NCI-H510A (cell line): Measurements from ENCODE around the gene NID1.
"Not testable (repeated sequence)": the region's sequence is repeated elsewhere in the genome, so short reads cannot be mapped to it uniquely, and the experiment has no call there.

Source experiments
- DNase-seq: peaks from one replicate; lab custom pipeline; 2025; lab: John Stamatoyannopoulos, UW

Gene NID1

DNA sequence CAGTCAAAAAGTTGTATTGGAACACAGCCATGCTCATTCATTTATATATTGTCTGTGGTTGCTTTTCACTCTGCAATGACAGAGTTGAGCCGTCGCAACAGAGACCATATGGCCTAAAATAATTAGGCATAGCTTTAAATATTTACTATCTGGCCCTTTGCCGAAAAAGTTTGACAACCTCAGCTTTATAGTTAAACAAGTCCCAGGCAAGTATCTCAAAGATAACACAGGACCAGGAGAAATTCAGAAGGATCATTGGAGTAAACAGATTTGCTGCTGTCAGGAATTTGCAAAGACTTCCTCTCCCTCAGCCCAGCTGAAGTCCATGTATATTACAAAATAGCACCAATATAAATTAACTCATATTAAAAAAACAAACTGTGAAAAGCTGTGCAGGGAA is 34.4 kb downstream of the NID1 start:
- no peak for DNase-seq

- DNase-seq, result no peak
Measured at GRCh38 chr1:236029428-236029940, 35.4 kb downstream of the NID1 start.

DNA sequence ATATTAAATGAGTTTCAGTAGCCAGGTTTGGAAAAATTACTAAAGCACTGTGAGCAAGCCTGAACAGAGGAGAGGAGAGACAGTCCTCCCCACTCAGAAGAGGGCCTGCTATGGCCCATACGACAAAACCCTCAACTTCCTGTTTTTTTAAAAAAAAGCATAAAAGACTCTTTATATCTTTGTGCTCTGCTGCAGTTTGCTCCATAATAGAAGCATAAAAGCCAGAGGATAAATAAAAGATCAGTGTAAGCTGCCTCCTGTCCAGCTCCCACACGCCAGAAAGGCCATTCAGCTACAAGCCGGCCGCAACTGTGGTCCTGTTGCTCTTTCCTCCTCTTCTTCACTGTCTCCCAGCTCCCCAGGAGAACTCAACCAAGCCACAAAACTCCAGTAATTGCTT is 37.8 kb downstream of the NID1 start:
- no peak for DNase-seq

DNA sequence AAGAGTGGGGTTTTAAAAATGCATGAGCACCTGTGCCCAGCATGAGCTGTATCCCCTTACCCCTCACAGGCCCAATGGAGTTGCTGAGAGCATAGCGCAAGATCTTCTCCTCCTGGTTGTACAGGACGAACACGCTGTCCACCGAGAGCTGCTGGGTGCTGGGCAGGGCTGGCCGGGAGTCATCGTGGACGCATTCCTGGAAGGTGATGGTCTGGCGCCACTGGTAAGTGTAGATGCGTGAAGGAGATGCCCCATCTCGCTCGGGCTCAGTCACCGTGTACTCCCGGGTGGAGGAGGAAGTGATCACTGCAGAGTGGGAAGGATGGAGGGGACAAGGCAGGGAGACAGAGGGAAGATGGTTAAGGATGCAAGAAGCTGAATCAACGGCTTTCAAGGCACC is 39.1 kb downstream of the NID1 start:
- no peak for DNase-seq

DNA sequence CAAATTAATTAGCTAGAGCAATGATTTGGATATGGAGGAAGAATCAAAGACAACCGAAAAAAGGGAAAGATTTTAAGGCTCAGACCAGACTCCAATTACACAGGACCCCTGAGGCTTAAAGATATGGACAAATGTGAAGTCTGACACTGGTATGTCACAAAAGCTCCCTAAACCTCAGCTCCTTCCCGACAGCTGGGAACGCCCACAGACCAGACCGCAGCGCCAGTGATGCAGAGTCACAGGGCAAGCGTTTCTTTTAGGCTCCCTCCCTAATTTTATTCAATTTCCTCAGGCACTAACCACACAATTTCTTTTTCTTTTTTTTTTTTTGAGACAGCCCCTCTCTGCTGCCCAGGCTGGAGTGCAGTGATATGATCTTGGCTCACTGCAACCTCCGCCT is 40.2 kb downstream of the NID1 start:
- DNase-seq, result no peak

DNA sequence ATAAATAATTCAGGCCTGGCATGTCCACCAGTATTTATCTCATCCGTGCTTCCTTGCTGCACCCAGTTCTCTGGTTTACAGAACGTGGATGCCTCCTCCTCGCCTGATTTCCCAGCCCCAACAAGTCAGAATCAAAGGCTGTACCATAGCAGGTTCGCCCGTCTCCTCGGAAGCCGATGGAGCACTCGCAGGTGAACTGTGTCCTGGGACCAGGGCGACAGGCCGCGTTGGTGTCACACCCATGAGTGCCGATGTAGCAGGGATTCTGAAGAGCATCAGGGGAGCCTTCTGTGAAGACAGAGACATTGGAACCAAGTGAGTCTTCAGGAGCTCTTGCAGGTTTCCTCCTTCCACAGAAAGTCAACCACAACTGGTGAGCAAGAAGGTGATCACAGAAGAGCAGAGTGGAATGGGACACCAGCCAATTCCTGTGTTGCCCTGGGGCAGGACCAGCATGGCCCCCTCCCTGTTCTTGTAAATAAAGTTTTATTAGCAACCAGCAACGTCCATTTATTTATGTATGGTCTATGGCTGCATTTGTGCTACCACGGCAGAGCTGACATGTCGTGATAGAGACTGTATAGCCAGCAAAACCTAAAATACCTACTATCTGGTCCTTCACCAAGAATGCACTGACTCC is 40.8 kb downstream of the NID1 start:
- no peak for DNase-seq

DNA sequence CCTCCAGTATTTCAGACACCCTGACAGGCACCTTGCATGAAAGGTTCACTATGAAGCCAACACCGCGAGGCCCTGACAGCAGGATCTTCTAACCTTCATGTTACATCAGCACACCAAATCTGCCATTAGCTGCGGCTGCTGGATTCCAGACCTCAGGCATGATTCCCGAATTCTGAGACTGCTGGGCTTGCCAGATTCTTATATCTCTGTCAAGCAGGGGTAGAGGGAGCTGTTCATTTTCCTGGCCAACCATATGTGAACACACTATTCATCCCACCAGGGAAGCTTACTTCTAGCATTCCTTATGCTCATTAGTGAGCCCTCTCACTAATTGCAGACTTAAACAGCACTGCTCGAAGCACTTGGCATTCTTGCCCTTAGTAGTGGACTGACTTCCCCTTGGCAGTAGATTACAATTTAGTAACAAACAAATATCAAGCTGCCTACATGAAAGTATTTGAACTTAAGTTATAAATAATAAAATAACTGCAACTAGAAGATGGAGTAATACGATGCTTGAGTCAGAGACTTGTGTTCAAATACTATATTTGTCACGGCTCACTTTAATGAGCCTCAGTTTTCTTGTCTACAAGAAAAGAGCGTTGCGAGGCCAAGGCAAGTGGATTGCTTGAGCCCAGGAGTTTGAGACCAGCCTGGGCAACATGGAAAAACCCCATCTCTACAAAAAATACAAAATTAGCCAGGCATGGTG is 43.3 kb downstream of the NID1 start:
- DNase-seq, result no peak

GRCh38 chr1:236020359-236021219 is 44.3 kb downstream of the NID1 start:
- no peak for DNase-seq

DNA sequence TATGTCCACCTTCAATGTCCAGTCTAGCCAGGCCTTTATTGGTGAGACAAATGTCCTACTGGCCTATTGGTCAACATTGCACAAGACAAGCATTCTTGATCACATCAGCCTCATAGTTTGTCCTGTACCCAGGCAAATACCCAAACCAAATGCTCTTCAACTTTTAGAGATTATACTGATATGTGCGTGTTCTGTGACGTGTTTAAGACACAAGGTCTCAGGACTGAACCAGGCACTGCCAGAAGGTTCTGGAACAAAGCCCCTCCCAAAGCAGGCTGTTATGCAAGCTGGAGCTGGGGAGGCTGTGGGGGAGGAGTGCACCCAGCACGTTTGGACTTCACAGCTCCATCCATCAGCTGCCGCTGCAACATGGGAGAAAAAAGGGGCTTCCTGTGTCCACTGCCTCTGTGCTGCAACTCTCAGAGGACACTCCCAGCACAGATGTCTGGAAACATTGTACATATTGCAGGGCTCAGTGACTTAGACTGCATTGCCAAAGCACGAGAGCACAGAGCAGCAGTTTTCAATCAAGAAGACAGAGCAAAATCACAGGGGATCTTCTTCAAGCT is 45.9 kb downstream of the NID1 start:
- DNase-seq, result no peak

GRCh38 chr1:236016782-236017400 is 48.0 kb downstream of the NID1 start:
- DNase-seq, result no peak

- DNase-seq, result no peak
Measured at GRCh38 chr1:236016083-236016482, 48.8 kb downstream of the NID1 start.

- DNase-seq, result no peak
Measured at GRCh38 chr1:236015539-236015938, 49.4 kb downstream of the NID1 start.

- no peak for DNase-seq
Measured at GRCh38 chr1:236013330-236013729, 51.6 kb downstream of the NID1 start.

GRCh38 chr1:236011641-236012040 is 53.2 kb downstream of the NID1 start:
- no peak for DNase-seq

DNA sequence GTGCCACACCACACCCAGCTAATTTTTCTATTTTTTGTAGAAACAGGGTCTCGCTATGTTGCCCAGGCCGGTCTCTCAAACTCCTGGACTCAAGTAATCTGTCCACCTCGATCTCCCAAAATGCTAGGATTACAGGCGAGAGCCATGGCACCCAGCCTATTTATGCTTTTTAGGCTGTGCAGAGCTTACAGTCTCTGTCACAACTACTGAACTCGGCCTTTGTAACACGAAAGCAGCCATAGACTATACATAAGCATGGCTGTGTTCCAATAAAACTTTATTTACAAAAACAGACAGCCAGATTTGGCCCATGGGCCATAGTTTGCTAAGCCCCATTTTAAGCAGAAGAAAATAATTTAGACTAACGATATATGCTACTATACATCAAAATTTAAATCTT is 54.4 kb downstream of the NID1 start:
- DNase-seq, result no peak

- no peak for DNase-seq
Measured at GRCh38 chr1:236009857-236010256, 55.0 kb downstream of the NID1 start.

- no peak for DNase-seq
Measured at GRCh38 chr1:236009191-236009590, 55.7 kb downstream of the NID1 start.

DNA sequence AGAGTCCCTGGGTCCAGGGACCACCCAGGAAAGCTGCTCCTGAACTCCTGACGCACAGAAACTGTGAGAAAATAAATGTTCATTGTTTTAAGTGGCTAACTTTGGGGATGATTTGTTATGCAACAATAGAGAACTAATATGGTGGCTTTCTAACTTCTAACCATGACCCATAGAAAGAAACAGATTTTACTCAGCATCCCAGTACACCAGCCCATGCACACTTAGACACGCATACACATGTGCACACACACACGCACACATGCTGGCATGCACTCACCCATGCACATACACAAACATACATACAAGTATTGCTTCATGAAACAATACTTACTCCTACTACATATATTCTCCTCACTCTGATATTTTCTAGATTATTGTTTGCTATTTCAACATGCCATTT is 57.1 kb downstream of the NID1 start:
- DNase-seq, result no peak

- DNase-seq, result not testable (repeated sequence)
Measured at GRCh38 chr1:236003058-236003457, 61.8 kb downstream of the NID1 start.

DNA sequence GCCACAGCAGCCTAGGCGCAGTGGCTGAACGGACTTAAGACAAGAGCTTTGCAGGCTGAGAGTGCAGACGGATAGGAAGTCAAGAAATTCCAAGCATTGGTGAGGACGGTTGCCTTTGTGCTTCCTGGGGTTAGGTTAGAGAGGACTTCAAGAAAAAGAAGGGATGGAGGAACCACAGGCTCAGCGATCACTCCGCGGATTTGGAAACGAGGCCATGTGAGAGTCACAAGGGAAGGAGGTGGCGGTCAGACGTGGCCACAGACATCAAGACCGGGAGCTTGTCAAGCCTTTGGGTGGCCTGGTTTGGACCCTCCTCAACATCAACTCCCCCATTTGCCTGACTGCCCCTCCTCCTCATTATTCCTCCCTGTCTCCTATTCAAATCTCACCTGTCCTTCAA is 62.3 kb downstream of the NID1 start:
- no peak for DNase-seq

DNA sequence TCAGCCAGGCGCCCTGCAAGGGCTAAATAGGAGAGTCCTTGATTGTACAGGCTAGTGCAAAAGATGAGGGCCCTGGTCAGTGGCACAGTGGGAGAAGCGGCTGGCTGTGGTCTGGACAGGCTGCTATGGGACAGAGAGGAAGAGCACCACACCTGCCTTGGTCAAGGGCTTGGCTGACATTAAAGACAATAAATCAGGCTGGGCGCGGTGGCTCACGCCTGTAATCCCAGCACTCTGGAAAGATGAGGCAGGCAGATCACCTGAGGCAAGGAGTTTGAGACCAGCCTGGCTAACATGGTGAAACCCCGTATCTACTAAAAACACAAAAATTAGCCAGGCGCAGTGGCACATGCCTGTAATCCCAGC is 62.9 kb downstream of the NID1 start:
- no peak for DNase-seq

DNA sequence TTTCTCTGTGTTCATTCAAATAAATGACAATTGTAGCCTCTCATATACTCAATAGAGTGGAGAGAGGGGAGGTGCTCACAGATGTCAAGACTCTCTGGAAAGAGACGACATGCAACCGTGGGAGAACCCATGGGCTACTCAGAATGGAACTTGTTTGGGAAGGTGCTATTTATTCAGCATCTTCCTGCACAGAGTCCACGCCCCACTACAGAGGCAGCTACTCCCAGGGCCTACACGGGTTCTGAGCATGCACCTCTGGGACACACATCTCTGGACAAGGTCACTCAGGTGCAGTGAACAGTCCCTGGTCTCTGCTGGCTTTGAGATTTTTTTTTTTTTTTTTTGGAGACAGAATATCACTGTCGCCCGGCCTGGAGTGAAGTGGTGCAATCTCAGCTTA is 64.1 kb downstream of the NID1 start:
- no peak for DNase-seq
